GM12872 (cell line): ENCODE measurements around the gene CD84.

ENCODE experiments used
- TF ChIP-seq, protein P1 (sequence below): IDR thresholded peaks from 3 replicates; pipeline ENCODE4 v1.5.1; 2011; ENCODE audit warnings: low read depth, mild to moderate bottlenecking, low read length, moderate library complexity; ENCODE audit not compliant: insufficient read depth

Gene CD84

GRCh38 chr1:160494620-160495019 lies 84.7 kb downstream of the CD84 start:
- TF ChIP-seq, protein P1, sequence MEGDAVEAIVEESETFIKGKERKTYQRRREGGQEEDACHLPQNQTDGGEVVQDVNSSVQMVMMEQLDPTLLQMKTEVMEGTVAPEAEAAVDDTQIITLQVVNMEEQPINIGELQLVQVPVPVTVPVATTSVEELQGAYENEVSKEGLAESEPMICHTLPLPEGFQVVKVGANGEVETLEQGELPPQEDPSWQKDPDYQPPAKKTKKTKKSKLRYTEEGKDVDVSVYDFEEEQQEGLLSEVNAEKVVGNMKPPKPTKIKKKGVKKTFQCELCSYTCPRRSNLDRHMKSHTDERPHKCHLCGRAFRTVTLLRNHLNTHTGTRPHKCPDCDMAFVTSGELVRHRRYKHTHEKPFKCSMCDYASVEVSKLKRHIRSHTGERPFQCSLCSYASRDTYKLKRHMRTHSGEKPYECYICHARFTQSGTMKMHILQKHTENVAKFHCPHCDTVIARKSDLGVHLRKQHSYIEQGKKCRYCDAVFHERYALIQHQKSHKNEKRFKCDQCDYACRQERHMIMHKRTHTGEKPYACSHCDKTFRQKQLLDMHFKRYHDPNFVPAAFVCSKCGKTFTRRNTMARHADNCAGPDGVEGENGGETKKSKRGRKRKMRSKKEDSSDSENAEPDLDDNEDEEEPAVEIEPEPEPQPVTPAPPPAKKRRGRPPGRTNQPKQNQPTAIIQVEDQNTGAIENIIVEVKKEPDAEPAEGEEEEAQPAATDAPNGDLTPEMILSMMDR = peak; percentile 48

GRCh38 chr1:160492617-160493016 lies 86.7 kb downstream of the CD84 start:
- TF ChIP-seq, protein P1 = no peak

DNA sequence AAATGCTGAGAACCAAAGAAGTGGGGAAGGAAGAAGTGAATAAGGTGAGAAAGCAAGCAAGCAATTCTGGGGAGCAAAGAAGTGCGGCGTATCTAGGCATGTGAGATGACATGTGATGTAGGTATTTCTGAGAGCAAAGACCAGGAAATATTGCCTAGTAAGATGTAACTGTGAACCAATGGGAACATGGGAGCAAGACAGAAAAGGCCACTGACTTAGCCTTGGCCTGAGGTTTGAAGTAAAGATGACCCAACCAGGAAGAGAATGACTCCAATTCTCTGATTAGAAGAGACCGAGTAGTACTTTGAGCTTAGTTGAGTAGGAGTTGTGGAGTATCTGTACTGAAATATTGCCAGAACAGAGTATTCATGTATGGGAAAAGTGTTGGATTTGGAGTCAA lies 87.3 kb downstream of the CD84 start:
- TF ChIP-seq, protein P1 = no peak
